HepG2 (cell line): ENCODE data around the gene IMP3. TPM values are rescaled to one million over a fixed set of nuclear protein-coding genes. Genes with fewer than 3 reads are reported as not detected.

Experiments
- AGO1 ChIP-seq: fragments of 200-400 bp; formaldehyde crosslinking; IDR thresholded peaks from 2 replicates; pipeline ENCODE4 v1.6.1; 2017; ENCODE audit warnings: mild to moderate bottlenecking, low read depth, low read length, moderate library complexity; ENCODE audit not compliant: poor library complexity, severe bottlenecking
- ERF ChIP-seq: IDR thresholded peaks from 2 replicates; pipeline ENCODE4 v1.6.1; 2018; ENCODE audit warnings: missing biosample characterization, missing genetic modification reagents
- HINFP ChIP-seq: sonication (generic); formaldehyde crosslinking; IDR thresholded peaks from 2 replicates; pipeline ENCODE4 v1.4.0; 2020; ENCODE audit warnings: low read depth, mild to moderate bottlenecking, missing genetic modification reagents
- KMT2B ChIP-seq: IDR thresholded peaks from 2 replicates; pipeline ENCODE4 v1.6.1; 2016; ENCODE audit warnings: missing genetic modification reagents, missing compliant biosample characterization
- PAXIP1 ChIP-seq: sonication (generic); formaldehyde crosslinking; conservative IDR thresholded peaks from 2 replicates; pipeline ENCODE4 v1.4.0; 2020; ENCODE audit warnings: mild to moderate bottlenecking, missing genetic modification reagents, moderate library complexity
- RARA ChIP-seq: IDR thresholded peaks from 2 replicates; pipeline ENCODE4 v1.6.1; 2016; ENCODE audit warnings: missing genetic modification reagents, missing compliant biosample characterization
- ZBTB34 ChIP-seq: sonication (generic); formaldehyde crosslinking; IDR thresholded peaks from 2 replicates; pipeline ENCODE4 v1.8.0; 2022; ENCODE audit warnings: mild to moderate bottlenecking, missing genetic modification reagents
- ZC3H13 ChIP-seq: sonication (generic); formaldehyde crosslinking; IDR thresholded peaks from 2 replicates; pipeline ENCODE4 v1.8.1; 2023; ENCODE audit warnings: mild to moderate bottlenecking, missing genetic modification reagents, moderate library complexity
- ZNF124 ChIP-seq: sonication (generic); formaldehyde crosslinking; IDR thresholded peaks from 2 replicates; pipeline ENCODE4 v1.4.0; 2020; ENCODE audit warnings: missing genetic modification reagents
- ZNF207 ChIP-seq: fragments of 450-650 bp; IDR thresholded peaks from 2 replicates; pipeline ENCODE4 v1.6.1; 2016; ENCODE audit warnings: antibody characterized with exemption, borderline replicate concordance
- ZNF549 ChIP-seq: sonication (generic); formaldehyde crosslinking; IDR thresholded peaks from 2 replicates; pipeline ENCODE4 v1.5.0; 2020; ENCODE audit warnings: missing genetic modification reagents
- ZNF761 ChIP-seq: sonication (generic); formaldehyde crosslinking; conservative IDR thresholded peaks from 2 replicates; pipeline ENCODE4 v1.4.0; 2020; ENCODE audit warnings: mild to moderate bottlenecking, missing genetic modification reagents
- ZNF772 ChIP-seq: sonication (generic); formaldehyde crosslinking; IDR thresholded peaks from 2 replicates; pipeline ENCODE4 v1.5.0; 2020; ENCODE audit warnings: mild to moderate bottlenecking, missing genetic modification reagents
- polyA plus RNA-seq, 8 experiments: library from polyadenylated mRNA; depleted of rRNA in 3 of 8; stranded (reverse) in 7 of 8; unstranded in 1 of 8; fragments of >200 nt; fragmentation: Illumina TruSeq in 4 of 8; extraction: Trizol in 4 of 8; gene quantifications; 2 replicates each; pipeline versions ENCODE4 v1.2.1 to v1.2.3, GENCODE V29; 2011 to 2016; ENCODE audit warnings: low read depth in 4 of 8, missing spikeins in 1 of 8, mixed read lengths in 1 of 8; ENCODE audit not compliant: insufficient read depth in 1 of 8
- total RNA-seq, 5 experiments: library from RNA; depleted of rRNA; stranded (reverse); fragments of >200 nt; fragmentation: Illumina TruSeq; extraction: Trizol; gene quantifications; 2 replicates each; pipeline ENCODE4 v1.2.3, GENCODE V29; 2016; ENCODE audit warnings: low read depth in 1 of 5
- TF ChIP-seq, protein P1 (sequence below): fragments of 450-650 bp; IDR thresholded peaks from 2 replicates; pipeline ENCODE4 v1.6.1; 2016
- TF ChIP-seq, protein P2 (sequence below): sonication (generic); formaldehyde crosslinking; IDR thresholded peaks from 2 replicates; pipeline ENCODE4 v1.5.1; 2020; ENCODE audit warnings: mild to moderate bottlenecking, missing genetic modification reagents

Gene IMP3
- total and polyA plus RNA-seq, 2 of the 13 experiments (the other 11 are each of a cell fraction or from before 2014, with no cell fraction given) = 38.3 to 143 TPM

- peak; percentile 93 for TF ChIP-seq ERF (CRISPR knock-in tag)
- 0 out of 2 replicates have a peak, but pooled peaks have one; percentile 27 for TF ChIP-seq ZNF549 (CRISPR knock-in tag)
- TF ChIP-seq ZNF124 (CRISPR knock-in tag) = peak; percentile 82; the same call in 1 of the 2 replicates
- TF ChIP-seq, protein P1, sequence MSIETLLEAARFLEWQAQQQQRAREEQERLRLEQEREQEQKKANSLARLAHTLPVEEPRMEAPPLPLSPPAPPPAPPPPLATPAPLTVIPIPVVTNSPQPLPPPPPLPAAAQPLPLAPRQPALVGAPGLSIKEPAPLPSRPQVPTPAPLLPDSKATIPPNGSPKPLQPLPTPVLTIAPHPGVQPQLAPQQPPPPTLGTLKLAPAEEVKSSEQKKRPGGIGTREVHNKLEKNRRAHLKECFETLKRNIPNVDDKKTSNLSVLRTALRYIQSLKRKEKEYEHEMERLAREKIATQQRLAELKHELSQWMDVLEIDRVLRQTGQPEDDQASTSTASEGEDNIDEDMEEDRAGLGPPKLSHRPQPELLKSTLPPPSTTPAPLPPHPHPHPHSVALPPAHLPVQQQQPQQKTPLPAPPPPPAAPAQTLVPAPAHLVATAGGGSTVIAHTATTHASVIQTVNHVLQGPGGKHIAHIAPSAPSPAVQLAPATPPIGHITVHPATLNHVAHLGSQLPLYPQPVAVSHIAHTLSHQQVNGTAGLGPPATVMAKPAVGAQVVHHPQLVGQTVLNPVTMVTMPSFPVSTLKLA = peak; percentile 35; the same call in 1 of the 2 replicates
- TF ChIP-seq RARA (CRISPR knock-in tag) = no peak
- TF ChIP-seq KMT2B (CRISPR knock-in tag) = peak; percentile 44; the same call in 1 of the 2 replicates
- peak; percentile 51 for TF ChIP-seq ZNF761
- peak; percentile 51 for TF ChIP-seq ZNF772 (CRISPR knock-in tag)
- TF ChIP-seq, protein P2, sequence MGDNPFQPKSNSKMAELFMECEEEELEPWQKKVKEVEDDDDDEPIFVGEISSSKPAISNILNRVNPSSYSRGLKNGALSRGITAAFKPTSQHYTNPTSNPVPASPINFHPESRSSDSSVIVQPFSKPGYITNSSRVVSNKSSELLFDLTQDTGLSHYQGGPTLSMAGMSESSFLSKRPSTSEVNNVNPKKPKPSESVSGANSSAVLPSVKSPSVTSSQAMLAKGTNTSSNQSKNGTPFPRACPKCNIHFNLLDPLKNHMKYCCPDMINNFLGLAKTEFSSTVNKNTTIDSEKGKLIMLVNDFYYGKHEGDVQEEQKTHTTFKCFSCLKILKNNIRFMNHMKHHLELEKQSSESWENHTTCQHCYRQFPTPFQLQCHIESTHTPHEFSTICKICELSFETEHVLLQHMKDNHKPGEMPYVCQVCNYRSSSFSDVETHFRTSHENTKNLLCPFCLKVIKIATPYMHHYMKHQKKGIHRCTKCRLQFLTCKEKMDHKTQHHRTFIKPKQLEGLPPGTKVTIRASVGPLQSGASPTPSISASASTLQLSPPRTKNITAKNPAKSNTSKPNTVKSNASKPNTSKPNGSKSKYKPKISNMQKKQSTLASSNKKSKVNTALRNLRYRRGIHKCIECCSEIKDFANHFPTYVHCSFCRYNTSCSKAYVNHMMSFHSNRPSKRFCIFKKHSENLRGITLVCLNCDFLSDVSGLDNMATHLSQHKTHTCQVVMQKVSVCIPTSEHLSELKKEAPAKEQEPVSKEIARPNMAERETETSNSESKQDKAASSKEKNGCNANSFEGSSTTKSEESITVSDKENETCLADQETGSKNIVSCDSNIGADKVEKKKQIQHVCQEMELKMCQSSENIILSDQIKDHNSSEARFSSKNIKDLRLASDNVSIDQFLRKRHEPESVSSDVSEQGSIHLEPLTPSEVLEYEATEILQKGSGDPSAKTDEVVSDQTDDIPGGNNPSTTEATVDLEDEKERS (CRISPR knock-in tag) = peak; percentile 80
- no peak for TF ChIP-seq ZNF207
- peak; percentile 70 for TF ChIP-seq PAXIP1 (CRISPR knock-in tag)
- TF ChIP-seq ZBTB34 (CRISPR knock-in tag) = no peak
- TF ChIP-seq HINFP (CRISPR knock-in tag) = 0 out of 2 replicates have a peak, but pooled peaks have one; percentile 20
- peak; percentile 20 for TF ChIP-seq ZC3H13 (CRISPR knock-in tag)
- TF ChIP-seq AGO1 = no peak
These were observed 14.3 kb downstream of the IMP3 start, which contains the start of gene SNUPN (continued) for GRCh38 chr15:75625542-75626347.
